Endothelial cell of umbilical vein (primary cell): ENCODE data around the gene JAG2. TPM values are rescaled to one million over a fixed set of nuclear protein-coding genes. Genes with fewer than 3 reads are reported as not detected.

Source experiments
- BruUV-seq: library from RNA; stranded (reverse); fragments of 400-500 nt; replicated peaks from 2 replicates; lab custom pipeline; 2021; lab: Mats Ljungman, UMichigan
- CTCF ChIA-PET: fragments of 300-600, 350-600 bp; sonication (Branson Sonifier 250); formaldehyde crosslinking; loops from one replicate; lab custom pipeline; 2021; ENCODE audit warnings: antibody characterized with exemption, inconsistent platforms; lab: Charles Lee
- POLR2A ChIA-PET: fragments of 300-600, 350-600 bp; sonication (Branson Sonifier 250); formaldehyde crosslinking; loops from one replicate; lab custom pipeline; 2021; ENCODE audit warnings: antibody characterized with exemption, inconsistent platforms; lab: Charles Lee
- DNase-seq: peaks from one replicate; pipeline ENCODE4 v3.0.0-alpha.2; 2011; ENCODE audit warnings: low read depth, low spot score
- FAIRE-seq: peaks from 2 replicates; lab custom pipeline; 2011; peaks lifted over from hg19 to GRCh38; lab: Jason Lieb, UNC
- H2AFZ ChIP-seq: 2 replicates; pipeline ENCODE4 v1.6.0; 2012; ENCODE audit warnings: low read depth, low read length, control low read depth, inconsistent platforms
- H3K27ac ChIP-seq: 2 replicates; pipeline ENCODE4 v1.5.1; 2011; ENCODE audit warnings: low read depth, mild to moderate bottlenecking, control low read depth, low read length, moderate library complexity; ENCODE audit not compliant: insufficient read depth
- H3K27me3 ChIP-seq, 2 experiments: 2 replicates each; pipeline versions ENCODE4 v1.6.0 to v1.6.1; 2011; ENCODE audit warnings: low read length in 2 of 2, mixed read lengths in 1 of 2; ENCODE audit not compliant: control insufficient read depth in 2 of 2, insufficient read depth in 2 of 2
- H3K36me3 ChIP-seq, 2 experiments: 2 replicates in 1 of 2; 3 replicates in 1 of 2; pipeline ENCODE4 v1.5.1; 2011; ENCODE audit warnings: low read length in 2 of 2, mild to moderate bottlenecking in 1 of 2, moderate library complexity in 1 of 2; ENCODE audit not compliant: control insufficient read depth in 2 of 2, insufficient read depth in 2 of 2; ENCODE audit errors: extremely low read depth in 1 of 2
- H3K4me1 ChIP-seq: 3 replicates; pipeline ENCODE4 v1.5.1; 2011; ENCODE audit warnings: mild to moderate bottlenecking, low read length; ENCODE audit not compliant: control insufficient read depth, insufficient read depth; ENCODE audit errors: extremely low read depth
- H3K4me2 ChIP-seq: 2 replicates; pipeline ENCODE4 v1.6.1; 2011; ENCODE audit warnings: low read length, control low read depth, mixed read lengths; ENCODE audit not compliant: insufficient read depth
- H3K4me3 ChIP-seq, 3 experiments: fragments of 200-600 bp in 1 of 3; sonication (generic), shearing (Covaris generic) in 1 of 3; replicated peaks in 1 of 3; 2 replicates each; pipeline ENCODE4 v1.5.1; 2011 to 2016; ENCODE audit warnings: control low read depth in 3 of 3, low read length in 3 of 3, mild to moderate bottlenecking in 2 of 3, inconsistent platforms in 1 of 3, low read depth in 1 of 3, moderate library complexity in 1 of 3; ENCODE audit not compliant: insufficient read depth in 1 of 3
- H3K79me2 ChIP-seq: 2 replicates; pipeline ENCODE4 v1.6.0; 2012; ENCODE audit warnings: low read length, inconsistent platforms; ENCODE audit not compliant: control insufficient read depth, insufficient read depth
- H3K9ac ChIP-seq: replicated peaks from 2 replicates; pipeline ENCODE3; 2011; ENCODE audit warnings: low read length, control low read depth; ENCODE audit not compliant: insufficient read depth; ENCODE audit errors: extremely low read depth
- H3K9me1 ChIP-seq: replicated peaks from 3 replicates; pipeline ENCODE4 v1.6.0; 2011; ENCODE audit warnings: mild to moderate bottlenecking, low read length; ENCODE audit not compliant: control insufficient read depth, insufficient read depth; ENCODE audit errors: extremely low read depth
- H3K9me3 ChIP-seq: replicated peaks from 2 replicates; pipeline ENCODE4 v1.5.1; 2012; ENCODE audit warnings: low read length, inconsistent platforms; ENCODE audit not compliant: control insufficient read depth, insufficient read depth
- H4K20me1 ChIP-seq: replicated peaks from 2 replicates; pipeline ENCODE3; 2011; ENCODE audit warnings: mild to moderate bottlenecking, low read length; ENCODE audit not compliant: control insufficient read depth, insufficient read depth; ENCODE audit errors: extremely low read depth
- EZH2 ChIP-seq: IDR thresholded peaks from 2 replicates; pipeline ENCODE4 v1.6.1; 2012; ENCODE audit warnings: borderline replicate concordance, low read depth, mild to moderate bottlenecking, moderate library complexity, low read length, inconsistent platforms; ENCODE audit not compliant: severe bottlenecking
- FOS ChIP-seq: IDR thresholded peaks from 2 replicates; pipeline ENCODE4 v1.6.1; 2011; ENCODE audit warnings: mild to moderate bottlenecking, low read length, moderate library complexity, borderline replicate concordance; ENCODE audit not compliant: insufficient read depth
- GATA2 ChIP-seq: IDR thresholded peaks from 2 replicates; pipeline ENCODE4 v1.7.0; 2011; ENCODE audit warnings: low read depth, mild to moderate bottlenecking, moderate library complexity, mixed read lengths, low read length; ENCODE audit not compliant: insufficient read length, insufficient read depth
- JUN ChIP-seq: IDR thresholded peaks from 2 replicates; pipeline ENCODE4 v1.6.1; 2011; ENCODE audit warnings: borderline replicate concordance, low read depth; ENCODE audit not compliant: insufficient read length, insufficient read depth
- MYC ChIP-seq: IDR thresholded peaks from one replicate; pipeline ENCODE4 v1.6.1; 2011; ENCODE audit warnings: mild to moderate bottlenecking, low read depth, low read length
- POLR2A ChIP-seq: IDR thresholded peaks from 2 replicates; pipeline ENCODE4 v1.6.1; 2012; ENCODE audit warnings: low read depth, mild to moderate bottlenecking, control low read depth, low read length
- POLR2AphosphoS5 ChIP-seq: IDR thresholded peaks from 2 replicates; pipeline ENCODE4 v1.6.1; 2012; ENCODE audit warnings: low read depth, mild to moderate bottlenecking, control low read depth, low read length, moderate library complexity; ENCODE audit not compliant: insufficient read depth
- dilution Hi-C: fragments of 300-500 bp; cut with MboI; formaldehyde crosslinking; loops from one replicate; pipeline ENCODE4 v1.15.0; 2019; ENCODE audit warnings: low sequenced_read_pairs; ENCODE audit not compliant: extremely low pct_ligation_motif_present
- intact Hi-C: fragments of 100-400 bp; cut with micrococcal nuclease; formaldehyde crosslinking; loops from one replicate; pipeline ENCODE4 v1.10.0; 2022
- polyA plus RNA-seq, 4 experiments: library from polyadenylated mRNA; depleted of rRNA in 3 of 4; stranded (reverse) in 3 of 4; unstranded in 1 of 4; fragments of >200 nt; gene quantifications; 2 replicates each; pipeline versions ENCODE4 v1.2.1 to v1.2.3, GENCODE V29; 2011 to 2012; ENCODE audit warnings: missing spikeins in 1 of 4
- total RNA-seq: library from RNA; stranded (reverse); gene quantifications from 2 replicates; pipeline ENCODE4 v1.2.3, GENCODE V29; 2021
- TF ChIP-seq, protein P1 (sequence below): IDR thresholded peaks from 2 replicates; pipeline ENCODE4 v1.6.1; 2011; ENCODE audit not compliant: insufficient read depth, insufficient read length
- TF ChIP-seq, protein P2 (sequence below), 2 donors: IDR thresholded peaks; 1 replicate in 1 of 2; 2 replicates in 1 of 2; pipeline ENCODE4 v1.5.1; 2011; ENCODE audit warnings: low read length in 2 of 2, mild to moderate bottlenecking in 2 of 2, moderate library complexity in 2 of 2, control low read depth in 1 of 2, inconsistent platforms in 1 of 2, low read depth in 1 of 2; ENCODE audit not compliant: insufficient read depth in 1 of 2; ENCODE audit errors: extremely low read depth in 1 of 2

The JAG2 gene
- total and polyA plus RNA-seq, 2 donors (not counting 3 experiments of a cell fraction or from before 2014, with no cell fraction given) = 105 to 128 TPM

DNA sequence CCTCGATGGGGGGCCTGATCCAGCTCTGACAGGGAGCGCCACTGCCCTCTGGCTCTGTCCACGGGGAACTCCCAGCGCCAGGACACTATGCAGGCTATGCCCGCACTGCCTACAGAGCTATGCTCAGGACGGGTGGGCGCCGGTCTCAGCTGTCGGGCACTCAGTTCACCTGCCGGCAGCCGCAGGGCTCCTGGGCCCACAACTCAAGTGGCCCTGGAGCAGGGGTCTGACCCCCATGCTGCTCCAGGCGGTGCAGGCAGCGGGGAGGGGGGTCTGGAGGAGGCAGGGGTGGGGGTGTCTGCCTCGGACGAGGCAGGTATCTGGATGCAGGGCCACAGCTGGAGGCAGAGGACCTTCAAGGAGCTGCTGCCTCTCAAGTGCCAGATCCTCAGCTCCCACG lies 41.1 kb upstream of the JAG2 start:
- no peak for FAIRE-seq

DNA sequence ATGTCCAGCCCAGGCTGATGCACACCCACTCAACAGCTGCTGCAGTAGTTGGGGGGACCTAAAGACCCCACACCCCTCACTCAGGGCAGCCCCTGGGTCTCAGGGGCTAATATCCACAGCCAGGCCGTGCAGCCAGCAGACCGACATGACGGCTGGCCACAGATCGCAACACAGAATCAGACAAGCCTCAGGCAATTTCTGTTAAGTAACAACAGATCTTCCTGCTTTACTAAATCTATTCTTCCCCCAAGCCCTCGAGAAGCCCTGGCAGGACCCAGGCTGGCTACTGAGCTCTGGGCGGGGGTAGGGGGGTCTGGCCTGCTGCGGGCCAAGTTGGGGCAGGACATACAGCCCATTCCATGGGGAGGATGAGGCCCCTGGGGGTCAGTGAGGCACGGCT lies 40.5 kb upstream of the JAG2 start:
- intact Hi-C loops = loop anchor here (10.0 kb wide), 1 partner anchor 46 kb away; no protein-coding TSS in a partner anchor
- H2AFZ ChIP-seq = no peak overlapping the region
- dilution Hi-C loops = no loop called here
- ChIA-PET CTCF (no interaction called here), POLR2A (no interaction called here)
- H3K36me3 ChIP-seq = peaks cover 0 to 12% of the 10 kb centered on the region in 2 experiments
- no peak overlapping the region for H3K4me2 ChIP-seq
- no peaks in the 10 kb centered on the region for H3K4me1 ChIP-seq
- H3K4me3 ChIP-seq = no peak overlapping the region
- FAIRE-seq (no peak), DNase-seq (no peak)
- no TSS peak for BruUV-seq
- no peaks in the 10 kb centered on the region for H3K9me3 ChIP-seq
- H3K9ac ChIP-seq = no peak overlapping the region
- no peaks in the 10 kb centered on the region for H3K79me2 ChIP-seq
- no peaks in the 10 kb centered on the region for H3K27me3 ChIP-seq
- no peaks in the 10 kb centered on the region for H4K20me1 ChIP-seq
- no peak for TF ChIP-seq JUN
- no peak for TF ChIP-seq MYC
- no peak for TF ChIP-seq POLR2A
- TF ChIP-seq, protein P1, sequence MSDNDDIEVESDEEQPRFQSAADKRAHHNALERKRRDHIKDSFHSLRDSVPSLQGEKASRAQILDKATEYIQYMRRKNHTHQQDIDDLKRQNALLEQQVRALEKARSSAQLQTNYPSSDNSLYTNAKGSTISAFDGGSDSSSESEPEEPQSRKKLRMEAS = no peak
- no peak for TF ChIP-seq GATA2
- TF ChIP-seq FOS = no peak
- TF ChIP-seq POLR2AphosphoS5 = no peak
- TF ChIP-seq EZH2 = no peak
- TF ChIP-seq, protein P2, sequence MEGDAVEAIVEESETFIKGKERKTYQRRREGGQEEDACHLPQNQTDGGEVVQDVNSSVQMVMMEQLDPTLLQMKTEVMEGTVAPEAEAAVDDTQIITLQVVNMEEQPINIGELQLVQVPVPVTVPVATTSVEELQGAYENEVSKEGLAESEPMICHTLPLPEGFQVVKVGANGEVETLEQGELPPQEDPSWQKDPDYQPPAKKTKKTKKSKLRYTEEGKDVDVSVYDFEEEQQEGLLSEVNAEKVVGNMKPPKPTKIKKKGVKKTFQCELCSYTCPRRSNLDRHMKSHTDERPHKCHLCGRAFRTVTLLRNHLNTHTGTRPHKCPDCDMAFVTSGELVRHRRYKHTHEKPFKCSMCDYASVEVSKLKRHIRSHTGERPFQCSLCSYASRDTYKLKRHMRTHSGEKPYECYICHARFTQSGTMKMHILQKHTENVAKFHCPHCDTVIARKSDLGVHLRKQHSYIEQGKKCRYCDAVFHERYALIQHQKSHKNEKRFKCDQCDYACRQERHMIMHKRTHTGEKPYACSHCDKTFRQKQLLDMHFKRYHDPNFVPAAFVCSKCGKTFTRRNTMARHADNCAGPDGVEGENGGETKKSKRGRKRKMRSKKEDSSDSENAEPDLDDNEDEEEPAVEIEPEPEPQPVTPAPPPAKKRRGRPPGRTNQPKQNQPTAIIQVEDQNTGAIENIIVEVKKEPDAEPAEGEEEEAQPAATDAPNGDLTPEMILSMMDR (IDR thresholded peaks at IDR 0.05; ENCODE audit: extremely low read depth in 1 of 2, insufficient read depth in 1 of 2, low read depth in 1 of 2, low read length in 2 of 2) = no peak
- H3K9me1 ChIP-seq = no peaks in the 10 kb centered on the region
- H3K27ac ChIP-seq = no peak overlapping the region

More for the DNA sequence above, 41.1 kb upstream of the JAG2 start:
- Histone ChIP-seq H3K9ac (no peak overlapping the region), H3K9me1 (no peaks in the 10 kb centered on the region), H3K36me3 (peaks cover 0 to 12% of the 10 kb centered on the region in 2 experiments), H3K4me3 (no peak overlapping the region), H3K4me2 (no peak overlapping the region), H3K4me1 (no peaks in the 10 kb centered on the region), H3K27ac (no peak overlapping the region), H2AFZ (no peak overlapping the region), H3K79me2 (no peaks in the 10 kb centered on the region), H3K9me3 (no peaks in the 10 kb centered on the region), H3K27me3 (no peaks in the 10 kb centered on the region), H4K20me1 (no peaks in the 10 kb centered on the region)
- dilution Hi-C loops = no loop called here
- DNase-seq = no peak
- intact Hi-C loops = loop anchor here (10.0 kb wide), 1 partner anchor 45 kb away; no protein-coding TSS in a partner anchor
- TSS peak; percentile 63 for BruUV-seq
- ChIA-PET POLR2A (no interaction called here), CTCF (no interaction called here)
- TF ChIP-seq, protein P1 = no peak
- TF ChIP-seq JUN = no peak
